NCI-H1417 treated with DMSO at 0.1 percent for 48 hours (cell line): ENCODE results near the gene STARD13.
"Not testable (repeated sequence)": the region's sequence is repeated elsewhere in the genome, so short reads cannot be mapped to it uniquely, and the experiment has no call there.

Source experiments
- DNase-seq: peaks from one replicate; lab custom pipeline; 2025; lab: John Stamatoyannopoulos, UW

STARD13 gene

GRCh38 chr13:33178209-33178840 is 107.2 kb downstream of the STARD13 start:
- no peak for DNase-seq

- DNase-seq, result not testable (repeated sequence)
These were observed 108.0 kb downstream of the STARD13 start for GRCh38 chr13:33177340-33178208.

- no peak for DNase-seq
These were observed 109.0 kb downstream of the STARD13 start for GRCh38 chr13:33176526-33176925.

- no peak for DNase-seq
These were observed 109.6 kb downstream of the STARD13 start for GRCh38 chr13:33175991-33176390.

- DNase-seq, result no peak
These were observed 110.6 kb downstream of the STARD13 start for GRCh38 chr13:33174931-33175330.

GRCh38 chr13:33174491-33174890 is 111.1 kb downstream of the STARD13 start:
- DNase-seq, result no peak

- DNase-seq, result no peak
These were observed 112.6 kb downstream of the STARD13 start for GRCh38 chr13:33172911-33173310.

GRCh38 chr13:33172400-33172799 is 113.2 kb downstream of the STARD13 start:
- no peak for DNase-seq

- no peak for DNase-seq
These were observed 116.1 kb downstream of the STARD13 start for GRCh38 chr13:33169273-33169980.

- no peak for DNase-seq
These were observed 117.1 kb downstream of the STARD13 start for GRCh38 chr13:33168321-33168960.

- no peak for DNase-seq
These were observed 118.1 kb downstream of the STARD13 start for GRCh38 chr13:33167491-33167890.

GRCh38 chr13:33165787-33166186 is 119.8 kb downstream of the STARD13 start:
- no peak for DNase-seq

- no peak for DNase-seq
These were observed 121.2 kb downstream of the STARD13 start for GRCh38 chr13:33164331-33164730.

- DNase-seq, result not testable (repeated sequence)
These were observed 122.8 kb downstream of the STARD13 start for GRCh38 chr13:33162725-33163124.

GRCh38 chr13:33158816-33159215 is 126.7 kb downstream of the STARD13 start:
- DNase-seq, result no peak

- no peak for DNase-seq
These were observed 127.3 kb downstream of the STARD13 start for GRCh38 chr13:33158271-33158670.

- no peak for DNase-seq
These were observed 130.6 kb downstream of the STARD13 start for GRCh38 chr13:33154911-33155310.

- DNase-seq, result no peak
These were observed 131.8 kb downstream of the STARD13 start for GRCh38 chr13:33153421-33154404.

GRCh38 chr13:33152389-33152788 is 133.2 kb downstream of the STARD13 start:
- no peak for DNase-seq

- no peak for DNase-seq
These were observed 134.9 kb downstream of the STARD13 start for GRCh38 chr13:33150662-33151061.

- no peak for DNase-seq
These were observed 135.4 kb downstream of the STARD13 start for GRCh38 chr13:33150126-33150525.
